HG03139 (cell line): ENCODE results near the gene SCAMP5.

ENCODE experiments used
- ATAC-seq: cut with Tn5 transposase; IDR thresholded peaks from one replicate; pipeline ENCODE4 v1.9.1; 2021; ENCODE audit not compliant: unreplicated experiment

Gene SCAMP5

GRCh38 chr15:74976159-74976558 is 19.2 kb upstream of the SCAMP5 start:
- no peak for ATAC-seq

- no peak for ATAC-seq
Measured at GRCh38 chr15:74977599-74977998, 17.8 kb upstream of the SCAMP5 start.

- no peak for ATAC-seq
Measured at GRCh38 chr15:74978077-74978476, 17.3 kb upstream of the SCAMP5 start.

- no peak for ATAC-seq
Measured at GRCh38 chr15:74978503-74978902, 16.9 kb upstream of the SCAMP5 start.

GRCh38 chr15:74982183-74982582 is 13.2 kb upstream of the SCAMP5 start:
- no peak for ATAC-seq

GRCh38 chr15:74983725-74984231 is 11.6 kb upstream of the SCAMP5 start:
- no peak for ATAC-seq

GRCh38 chr15:74988007-74988800 is 7.2 kb upstream of the SCAMP5 start:
- no peak for ATAC-seq

GRCh38 chr15:74989527-74989926 is 5.8 kb upstream of the SCAMP5 start:
- no peak for ATAC-seq

- no peak for ATAC-seq
Measured at GRCh38 chr15:74992619-74993018, 2.7 kb upstream of the SCAMP5 start.

- ATAC-seq = no peak
Measured at GRCh38 chr15:74994236-74994635, 1.1 kb upstream of the SCAMP5 start.

GRCh38 chr15:74994685-74995084 is 678 bp upstream of the SCAMP5 start:
- ATAC-seq = no peak

- no peak for ATAC-seq
Measured at GRCh38 chr15:74995779-74996765, 709 bp downstream of the SCAMP5 start.

GRCh38 chr15:74997141-74997540 is 1.8 kb downstream of the SCAMP5 start:
- no peak for ATAC-seq

GRCh38 chr15:74997543-74997942 is 2.2 kb downstream of the SCAMP5 start:
- ATAC-seq = no peak

- ATAC-seq = no peak
Measured at GRCh38 chr15:75001310-75001709, 5.9 kb downstream of the SCAMP5 start.

- no peak for ATAC-seq
Measured at GRCh38 chr15:75002398-75002797, 7.0 kb downstream of the SCAMP5 start.

GRCh38 chr15:75007216-75007615 is 11.9 kb downstream of the SCAMP5 start:
- no peak for ATAC-seq

- no peak for ATAC-seq
Measured at GRCh38 chr15:75008221-75008625, 12.9 kb downstream of the SCAMP5 start.

- peak; percentile 73 for ATAC-seq
Measured at GRCh38 chr15:75008629-75009326, 13.4 kb downstream of the SCAMP5 start.

- ATAC-seq = no peak
Measured at GRCh38 chr15:75016431-75016830, 21.1 kb downstream of the SCAMP5 start.

- no peak for ATAC-seq
Measured at GRCh38 chr15:75019916-75020315, 24.6 kb downstream of the SCAMP5 start.
